Keratinocyte (primary cell): ENCODE results near the gene TMEFF2. TPM values are rescaled to one million over a fixed set of nuclear protein-coding genes. Genes with fewer than 3 reads are reported as not detected.

ENCODE experiments used
- DNase-seq: peaks from one replicate; pipeline ENCODE4 v3.0.0-alpha.2; 2011; ENCODE audit warnings: low read depth, missing footprints, low spot score
- FAIRE-seq: peaks from 2 replicates; lab custom pipeline; 2011; peaks lifted over from hg19 to GRCh38; lab: Jason Lieb, UNC
- H2AFZ ChIP-seq: 2 replicates; pipeline ENCODE4 v1.6.0; 2012; ENCODE audit warnings: low read length, control low read depth, inconsistent platforms; ENCODE audit not compliant: control insufficient read depth
- H3K27ac ChIP-seq: 2 replicates; pipeline ENCODE4 v1.5.1; 2011; ENCODE audit warnings: low read length; ENCODE audit not compliant: control insufficient read depth, insufficient read depth
- H3K27me3 ChIP-seq: 3 replicates; pipeline ENCODE4 v1.6.0; 2011; ENCODE audit warnings: low read length; ENCODE audit not compliant: control insufficient read depth, insufficient read depth; ENCODE audit errors: extremely low read depth
- H3K36me3 ChIP-seq, 2 experiments: 2 replicates in 1 of 2; 3 replicates in 1 of 2; pipeline ENCODE4 v1.5.1; 2011; ENCODE audit warnings: low read length in 2 of 2, mild to moderate bottlenecking in 1 of 2; ENCODE audit not compliant: control insufficient read depth in 2 of 2, insufficient read depth in 2 of 2; ENCODE audit errors: extremely low read depth in 1 of 2
- H3K4me1 ChIP-seq: 3 replicates; pipeline ENCODE4 v1.5.1; 2011; ENCODE audit warnings: low read length; ENCODE audit not compliant: control insufficient read depth, insufficient read depth; ENCODE audit errors: extremely low read depth
- H3K4me2 ChIP-seq: 3 replicates; pipeline ENCODE4 v1.6.0; 2011; ENCODE audit warnings: low read depth, low read length; ENCODE audit not compliant: control insufficient read depth, insufficient read depth; ENCODE audit errors: extremely low read depth
- H3K4me3 ChIP-seq, 3 experiments: fragments of 200-600 bp in 1 of 3; sonication (generic) in 1 of 3; 2 replicates in 2 of 3; 3 replicates in 1 of 3; pipeline ENCODE4 v1.5.1; 2011 to 2016; ENCODE audit warnings: low read length in 3 of 3, mild to moderate bottlenecking in 3 of 3, control low read depth in 2 of 3, inconsistent platforms in 1 of 3, low read depth in 1 of 3, mixed read lengths in 1 of 3, mixed run types in 1 of 3, moderate library complexity in 1 of 3; ENCODE audit not compliant: control insufficient read depth in 2 of 3, insufficient read depth in 2 of 3; ENCODE audit errors: extremely low read depth in 1 of 3
- H3K79me2 ChIP-seq: 2 replicates; pipeline ENCODE4 v1.6.0; 2012; ENCODE audit warnings: low read length; ENCODE audit not compliant: control insufficient read depth, insufficient read depth
- H3K9ac ChIP-seq: 3 replicates; pipeline ENCODE4 v1.6.0; 2011; ENCODE audit warnings: low read length; ENCODE audit not compliant: control insufficient read depth, insufficient read depth; ENCODE audit errors: extremely low read depth
- H3K9me1 ChIP-seq: 3 replicates; pipeline ENCODE4 v1.6.0; 2011; ENCODE audit warnings: low read length; ENCODE audit not compliant: control insufficient read depth, insufficient read depth; ENCODE audit errors: extremely low read depth
- H3K9me3 ChIP-seq: 2 replicates; pipeline ENCODE4 v1.5.1; 2012; ENCODE audit warnings: low read depth, low read length; ENCODE audit not compliant: control insufficient read depth
- H4K20me1 ChIP-seq: 3 replicates; pipeline ENCODE4 v1.6.0; 2011; ENCODE audit warnings: low read length; ENCODE audit not compliant: control insufficient read depth, insufficient read depth; ENCODE audit errors: extremely low read depth
- CTCF ChIP-seq, 3 experiments: IDR thresholded peaks in 1 of 3; conservative IDR thresholded peaks in 1 of 3; optimal IDR thresholded peaks in 1 of 3; 2 replicates in 2 of 3; 3 replicates in 1 of 3; pipeline versions ENCODE3 to v1.5.1; 2011; ENCODE audit warnings: low read length in 3 of 3, mild to moderate bottlenecking in 3 of 3, moderate library complexity in 2 of 3, control low read depth in 1 of 3, inconsistent platforms in 1 of 3; ENCODE audit not compliant: insufficient read depth in 2 of 3; ENCODE audit errors: extremely low read depth in 1 of 3
- EZH2 ChIP-seq: IDR thresholded peaks from one replicate; pipeline ENCODE4 v1.6.1; 2012; ENCODE audit warnings: inconsistent platforms, mild to moderate bottlenecking, low read length, moderate library complexity
- dilution Hi-C: fragments of 300-500 bp; cut with MboI; formaldehyde crosslinking; loops from one replicate; pipeline ENCODE4 v1.7.0; 2020; ENCODE audit warnings: low sequenced_read_pairs; ENCODE audit not compliant: extremely low pct_ligation_motif_present
- polyA plus RNA-seq, 5 experiments: library from polyadenylated mRNA; depleted of rRNA in 3 of 5; stranded (reverse) in 3 of 5; stranded (forward) in 1 of 5; unstranded in 1 of 5; fragments of >200 nt; gene quantifications; 1 replicate in 1 of 5; 2 replicates in 3 of 5; 3 replicates in 1 of 5; pipeline versions ENCODE4 v1.2.1 to v1.2.3, GENCODE V29; 2011 to 2012; ENCODE audit warnings: missing spikeins in 2 of 5, low read depth in 1 of 5, low replicate concordance in 1 of 5

The TMEFF2 gene
- polyA plus RNA-seq, 1 donor (not counting 4 experiments of a cell fraction or from before 2014, with no cell fraction given): not detected

GRCh38 chr2:192153561-192153960 is 41.2 kb downstream of the TMEFF2 start:
- TF ChIP-seq CTCF (optimal IDR thresholded peaks at IDR 0.05 in 1 of 3, IDR thresholded peaks at IDR 0.05 in 1 of 3, conservative IDR thresholded peaks at IDR 0.05 in 1 of 3; ENCODE audit: extremely low read depth in 1 of 3, insufficient read depth in 2 of 3, low read length in 3 of 3) (no peak), EZH2 (no peak)
- Histone ChIP-seq H3K79me2 (no peaks in the 10 kb centered on the region), H3K9ac (no peak overlapping the region), H3K27me3 (no peaks in the 10 kb centered on the region), H2AFZ (no peak overlapping the region), H3K4me3 (no peak overlapping the region), H3K9me1 (no peaks in the 10 kb centered on the region), H3K27ac (no peak overlapping the region), H3K4me2 (no peak overlapping the region), H3K9me3 (no peaks in the 10 kb centered on the region), H3K36me3 (no peaks in the 10 kb centered on the region), H3K4me1 (no peaks in the 10 kb centered on the region), H4K20me1 (no peaks in the 10 kb centered on the region)
- no peak for DNase-seq
- FAIRE-seq: no peak
- dilution Hi-C loops: loop anchor here (25.0 kb wide), 1 partner anchor 341 kb away; no protein-coding TSS in a partner anchor

- no peaks in the 10 kb centered on the region for H3K27me3 ChIP-seq
- no peaks in the 10 kb centered on the region for H3K79me2 ChIP-seq
- H4K20me1 ChIP-seq: no peaks in the 10 kb centered on the region
- DNase-seq (peak; percentile 23), FAIRE-seq (peak; percentile 90)
- no peak overlapping the region for H3K27ac ChIP-seq
- no peaks in the 10 kb centered on the region for H3K9me1 ChIP-seq
- no peak overlapping the region for H3K4me3 ChIP-seq
- no peak overlapping the region for H2AFZ ChIP-seq
- no peaks in the 10 kb centered on the region for H3K36me3 ChIP-seq
- H3K4me2 ChIP-seq: no peak overlapping the region
- no peaks in the 10 kb centered on the region for H3K9me3 ChIP-seq
- dilution Hi-C loops: loop anchor here (25.0 kb wide), 1 partner anchor 340 kb away; no protein-coding TSS in a partner anchor
- no peak for TF ChIP-seq EZH2
- no peak for TF ChIP-seq CTCF (optimal IDR thresholded peaks at IDR 0.05 in 1 of 3, IDR thresholded peaks at IDR 0.05 in 1 of 3, conservative IDR thresholded peaks at IDR 0.05 in 1 of 3; ENCODE audit: extremely low read depth in 1 of 3, insufficient read depth in 2 of 3, low read length in 3 of 3)
- H3K9ac ChIP-seq: no peak overlapping the region
- H3K4me1 ChIP-seq: no peaks in the 10 kb centered on the region
These were observed 42.9 kb downstream of the TMEFF2 start for GRCh38 chr2:192151853-192152252.
